Thyroid gland (tissue), 4 donors: Measurements from ENCODE around the gene MRPL38.

Experiments
- POLR2A ChIP-seq, 2 donors: fragments of 450-650 bp; IDR thresholded peaks; one replicate each; pipeline ENCODE4 v1.6.1; 2017; ENCODE audit warnings: antibody characterized with exemption in 2 of 2, mild to moderate bottlenecking in 2 of 2, moderate library complexity in 1 of 2
- TF ChIP-seq, protein P1 (sequence below), 6 experiments: fragments of 200-600 bp in 3 of 6; fragments of 450-650 bp in 3 of 6; sonication (generic) in 3 of 6; IDR thresholded peaks; one replicate each; pipeline ENCODE4 v1.5.1; 2016 to 2019; ENCODE audit warnings: antibody characterized with exemption in 6 of 6, mild to moderate bottlenecking in 2 of 6, inconsistent platforms in 1 of 6, moderate library complexity in 1 of 6

DNA sequence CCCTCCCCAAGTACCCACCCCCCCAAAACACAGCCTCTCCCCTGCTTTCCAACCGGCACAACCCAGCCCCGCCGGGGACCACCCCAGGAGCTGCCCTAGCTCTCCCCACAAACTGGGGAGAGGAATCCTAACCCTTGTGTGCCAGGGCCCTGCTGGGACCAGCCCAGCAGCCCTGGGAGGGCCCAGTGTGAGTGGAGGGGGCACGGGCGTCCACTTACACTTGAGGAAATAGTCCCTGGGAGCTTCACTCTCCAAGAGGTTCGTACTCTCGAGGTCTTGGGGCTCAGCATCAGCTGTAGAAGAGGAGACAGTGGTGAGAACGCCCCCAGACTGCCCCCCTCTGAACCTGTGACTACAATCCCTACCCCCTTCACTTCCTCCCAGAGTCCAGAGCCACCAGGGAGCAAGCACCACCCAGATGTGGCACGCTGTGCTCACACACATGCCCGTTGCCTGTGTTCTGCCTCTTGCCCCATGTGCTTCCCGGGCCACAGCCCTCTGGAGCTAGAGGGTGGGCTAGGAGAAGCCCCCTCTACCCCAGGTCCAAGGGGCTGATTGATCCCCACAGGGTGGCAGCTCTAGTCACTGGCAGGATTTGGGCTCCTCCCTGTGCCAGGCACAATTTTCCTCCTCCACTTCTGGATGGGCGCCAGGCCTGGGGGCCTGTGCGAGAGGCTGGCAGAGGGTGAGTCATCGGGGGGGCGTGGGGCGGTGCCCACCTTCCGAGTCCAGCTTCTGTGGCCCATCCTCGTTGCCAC lies 29.3 kb downstream of the MRPL38 start:
- TF ChIP-seq, protein P1, sequence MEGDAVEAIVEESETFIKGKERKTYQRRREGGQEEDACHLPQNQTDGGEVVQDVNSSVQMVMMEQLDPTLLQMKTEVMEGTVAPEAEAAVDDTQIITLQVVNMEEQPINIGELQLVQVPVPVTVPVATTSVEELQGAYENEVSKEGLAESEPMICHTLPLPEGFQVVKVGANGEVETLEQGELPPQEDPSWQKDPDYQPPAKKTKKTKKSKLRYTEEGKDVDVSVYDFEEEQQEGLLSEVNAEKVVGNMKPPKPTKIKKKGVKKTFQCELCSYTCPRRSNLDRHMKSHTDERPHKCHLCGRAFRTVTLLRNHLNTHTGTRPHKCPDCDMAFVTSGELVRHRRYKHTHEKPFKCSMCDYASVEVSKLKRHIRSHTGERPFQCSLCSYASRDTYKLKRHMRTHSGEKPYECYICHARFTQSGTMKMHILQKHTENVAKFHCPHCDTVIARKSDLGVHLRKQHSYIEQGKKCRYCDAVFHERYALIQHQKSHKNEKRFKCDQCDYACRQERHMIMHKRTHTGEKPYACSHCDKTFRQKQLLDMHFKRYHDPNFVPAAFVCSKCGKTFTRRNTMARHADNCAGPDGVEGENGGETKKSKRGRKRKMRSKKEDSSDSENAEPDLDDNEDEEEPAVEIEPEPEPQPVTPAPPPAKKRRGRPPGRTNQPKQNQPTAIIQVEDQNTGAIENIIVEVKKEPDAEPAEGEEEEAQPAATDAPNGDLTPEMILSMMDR (IDR thresholded peaks at IDR 0.05): no peak
- TF ChIP-seq POLR2A (IDR thresholded peaks at IDR 0.05): no peak
